ENCODE measurements around the gene PAPOLA.
"Not testable (repeated sequence)": the region's sequence is repeated elsewhere in the genome, so short reads cannot be mapped to it uniquely, and the experiment has no call there.

PAPOLA gene

GRCh38 chr14:96501740-96502620 is at the start of gene PAPOLA:
Gene PAPOLA, plus strand, starts transcription at chr14:96502382. Its CDS starts 211 bp downstream, at chr14:96502593.
- peak; percentile 72 for DNase-seq

GRCh38 chr14:96452684-96453083 is 49.5 kb upstream of the PAPOLA start:
- no peak for DNase-seq

- no peak for DNase-seq
Observed at GRCh38 chr14:96455588-96455987, 46.6 kb upstream of the PAPOLA start.

- DNase-seq = no peak
Observed at GRCh38 chr14:96459851-96460250, 42.3 kb upstream of the PAPOLA start.

- no peak for DNase-seq
Observed at GRCh38 chr14:96461950-96462798, 40.0 kb upstream of the PAPOLA start.

GRCh38 chr14:96464136-96464535 is 38.0 kb upstream of the PAPOLA start:
- DNase-seq = no peak

GRCh38 chr14:96466918-96467317 is 35.3 kb upstream of the PAPOLA start:
- no peak for DNase-seq

GRCh38 chr14:96470331-96470730 is 31.9 kb upstream of the PAPOLA start:
- DNase-seq = no peak

- DNase-seq = not testable (repeated sequence)
Observed at GRCh38 chr14:96470967-96471366, 31.2 kb upstream of the PAPOLA start.

GRCh38 chr14:96478119-96478518 is 24.1 kb upstream of the PAPOLA start:
- no peak for DNase-seq

GRCh38 chr14:96479435-96480146 is 22.6 kb upstream of the PAPOLA start:
- no peak for DNase-seq

GRCh38 chr14:96481731-96482314 is 20.4 kb upstream of the PAPOLA start:
- DNase-seq = no peak

- no peak for DNase-seq
Observed at GRCh38 chr14:96482986-96483385, 19.2 kb upstream of the PAPOLA start.

GRCh38 chr14:96484399-96484798 is 17.8 kb upstream of the PAPOLA start:
- no peak for DNase-seq

GRCh38 chr14:96486705-96487104 is 15.5 kb upstream of the PAPOLA start:
- no peak for DNase-seq

- no peak for DNase-seq
Observed at GRCh38 chr14:96489327-96489726, 12.9 kb upstream of the PAPOLA start.

GRCh38 chr14:96493178-96493577 is 9.0 kb upstream of the PAPOLA start:
- no peak for DNase-seq

GRCh38 chr14:96494331-96494730 is 7.9 kb upstream of the PAPOLA start:
- DNase-seq = no peak

GRCh38 chr14:96497087-96497486 is 5.1 kb upstream of the PAPOLA start:
- DNase-seq = no peak

GRCh38 chr14:96497586-96497985 is 4.6 kb upstream of the PAPOLA start:
- no peak for DNase-seq

GRCh38 chr14:96501217-96501739 is 904 bp upstream of the PAPOLA start:
- no peak for DNase-seq

- DNase-seq = no peak
Observed at GRCh38 chr14:96502621-96503305, 581 bp downstream of the PAPOLA start.

Measured in NCI-H1436 treated with DMSO at 0.1 percent for 48 hours (cell line).